K562 (cell line): ENCODE measurements around the gene SRCAP. TPM values are rescaled to one million over a fixed set of nuclear protein-coding genes. Genes with fewer than 3 reads are reported as not detected.

Experiments used
- ATAC-seq: fragments of 200-7000 bp; cut with Tn5 transposase; 3 replicates; pipeline ENCODE4 v1.9.1; 2020; ENCODE audit warnings: moderate library complexity
- BruUV-seq: library from RNA; stranded (reverse); fragments of 400-500 nt; replicated peaks from 2 replicates; lab custom pipeline; 2021; lab: Mats Ljungman, UMichigan
- CTCF ChIA-PET: fragments of 300-600 bp; formaldehyde crosslinking; extraction: SDS; loops from one replicate; lab custom pipeline; 2021; ENCODE audit warnings: low intra/inter-chr PET ratio; lab: Yijun Ruan, JAX
- POLR2A ChIA-PET: fragments of 300-600, 350-650 bp; sonication (Branson Sonifier 250); formaldehyde crosslinking; extraction: SDS; loops from one replicate; lab custom pipeline; 2021; ENCODE audit warnings: antibody characterized with exemption, inconsistent platforms; lab: Yijun Ruan, JAX
- DNase-seq, 4 experiments: peaks; one replicate each; pipeline versions ENCODE4 v3.0.0 to v3.0.0-alpha.2; 2011 to 2018; ENCODE audit warnings: low spot score in 3 of 4, mixed read lengths in 3 of 4; ENCODE audit errors: extremely low read depth in 1 of 4
- FAIRE-seq: peaks from 2 replicates; lab custom pipeline; 2011; peaks lifted over from hg19 to GRCh38; lab: Jason Lieb, UNC
- H2AFZ ChIP-seq: 2 replicates; pipeline ENCODE4 v1.6.0; 2011; ENCODE audit warnings: low read depth, low read length, control low read depth, inconsistent platforms
- H3K27ac ChIP-seq: fragments of 200-600 bp; 3 replicates; pipeline ENCODE4 v1.8.0; 2011; ENCODE audit warnings: low read depth, mild to moderate bottlenecking, control low read depth, inconsistent platforms, low read length, moderate library complexity, mixed read lengths; ENCODE audit errors: extremely low read depth
- H3K27me3 ChIP-seq, 2 experiments: fragments of 300-600 bp in 1 of 2; 2 replicates in 1 of 2; 3 replicates in 1 of 2; pipeline versions ENCODE4 v1.6.0 to v1.8.0; 2011; ENCODE audit warnings: inconsistent platforms in 2 of 2, low read length in 2 of 2, mild to moderate bottlenecking in 1 of 2, mixed read lengths in 1 of 2, moderate library complexity in 1 of 2; ENCODE audit not compliant: control insufficient read depth in 2 of 2, insufficient read depth in 2 of 2
- H3K36me3 ChIP-seq: fragments of 300-600 bp; 3 replicates; pipeline ENCODE4 v1.8.0; 2011; ENCODE audit warnings: mild to moderate bottlenecking, low read length, inconsistent platforms; ENCODE audit not compliant: control insufficient read depth, insufficient read depth
- H3K4me1 ChIP-seq, 2 experiments: fragments of 200-600 bp in 1 of 2; replicated peaks in 1 of 2; 2 replicates in 1 of 2; 3 replicates in 1 of 2; pipeline versions ENCODE4 v1.5.1 to v1.8.0; 2011; ENCODE audit warnings: inconsistent platforms in 2 of 2, low read length in 2 of 2, mild to moderate bottlenecking in 1 of 2, mixed read lengths in 1 of 2, moderate library complexity in 1 of 2; ENCODE audit not compliant: control insufficient read depth in 2 of 2, insufficient read depth in 2 of 2
- H3K4me2 ChIP-seq: 2 replicates; pipeline ENCODE4 v1.6.1; 2011; ENCODE audit warnings: low read length, control low read depth, inconsistent platforms, mixed read lengths; ENCODE audit not compliant: insufficient read depth
- H3K4me3 ChIP-seq: fragments of 200-600 bp; sonication (generic), shearing (Covaris generic); 2 replicates; pipeline ENCODE4 v1.5.1; 2016; ENCODE audit warnings: control low read depth, inconsistent platforms
- H3K79me2 ChIP-seq: fragments of 200-600 bp; 3 replicates; pipeline ENCODE4 v1.8.0; 2011; ENCODE audit warnings: low read length, inconsistent platforms; ENCODE audit not compliant: control insufficient read depth, insufficient read depth
- H3K9ac ChIP-seq, 2 experiments: 2 replicates each; pipeline versions ENCODE4 v1.6.0 to v1.6.1; 2011; ENCODE audit warnings: low read depth in 2 of 2, low read length in 2 of 2, control low read depth in 1 of 2, inconsistent platforms in 1 of 2, mild to moderate bottlenecking in 1 of 2, mixed read lengths in 1 of 2; ENCODE audit not compliant: insufficient read depth in 1 of 2
- H3K9me1 ChIP-seq: one replicate; pipeline ENCODE4 v1.6.0; 2011; ENCODE audit warnings: inconsistent platforms, mild to moderate bottlenecking, low read length, moderate library complexity; ENCODE audit not compliant: control insufficient read depth, insufficient read depth
- H3K9me3 ChIP-seq: replicated peaks from 2 replicates; pipeline ENCODE4 v1.5.1; 2011; ENCODE audit warnings: low read depth, low read length, inconsistent platforms; ENCODE audit not compliant: control insufficient read depth, insufficient read depth
- H4K20me1 ChIP-seq: replicated peaks from 2 replicates; pipeline ENCODE4 v1.6.1; 2011; ENCODE audit warnings: low read length, inconsistent platforms, mixed read lengths; ENCODE audit not compliant: control insufficient read depth, insufficient read depth
- CHCHD3 ChIP-seq: fragments of 250-450 bp; sonication (Bioruptor Pico); IDR thresholded peaks from 2 replicates; pipeline ENCODE4 v2.1.2; 2022; ENCODE audit warnings: mild to moderate bottlenecking
- DDX20 ChIP-seq: fragments of 450-650 bp; IDR thresholded peaks from 2 replicates; pipeline ENCODE4 v1.6.1; 2016; ENCODE audit warnings: missing genetic modification characterization, low read depth, mild to moderate bottlenecking, missing compliant biosample characterization, moderate library complexity
- FIP1L1 ChIP-seq: fragments of 200-400 bp; formaldehyde crosslinking; IDR thresholded peaks from 2 replicates; pipeline ENCODE4 v1.6.1; 2018; ENCODE audit warnings: mild to moderate bottlenecking, low read depth, low read length; ENCODE audit not compliant: poor library complexity, severe bottlenecking
- KAT2B ChIP-seq: IDR thresholded peaks from one replicate; pipeline ENCODE4 v1.6.1; 2012; ENCODE audit warnings: low read depth, mild to moderate bottlenecking, control low read depth, inconsistent platforms, low read length, moderate library complexity
- MAFG ChIP-seq: fragments of 450-650 bp; conservative IDR thresholded peaks from 2 replicates; pipeline ENCODE4 v1.6.1; 2016; ENCODE audit warnings: missing genetic modification characterization, missing compliant biosample characterization
- MXI1 ChIP-seq: IDR thresholded peaks from 2 replicates; pipeline ENCODE4 v1.6.1; 2011; ENCODE audit warnings: low read depth, mild to moderate bottlenecking, improper control_type of control experiment, low read length
- NONO ChIP-seq, 2 experiments: fragments of 200-400 bp in 1 of 2; fragments of 450-650 bp in 1 of 2; formaldehyde crosslinking in 1 of 2; IDR thresholded peaks; 2 replicates each; pipeline ENCODE4 v1.6.1; 2017; ENCODE audit warnings: low read depth in 2 of 2, mild to moderate bottlenecking in 2 of 2, moderate library complexity in 2 of 2, low read length in 1 of 2
- OTX1 ChIP-seq: fragments of 450-650 bp; formaldehyde crosslinking; IDR thresholded peaks from 2 replicates; pipeline ENCODE4 v1.4.0; 2022; ENCODE audit warnings: mild to moderate bottlenecking
- PML ChIP-seq: IDR thresholded peaks from 2 replicates; pipeline ENCODE4 v1.6.1; 2012; ENCODE audit warnings: low read length, inconsistent platforms
- POLR2AphosphoS2 ChIP-seq: IDR thresholded peaks from 2 replicates; pipeline ENCODE4 v1.6.1; 2012; ENCODE audit warnings: low read length, improper control_type of control experiment
- POLR2G ChIP-seq: fragments of 200-400 bp; formaldehyde crosslinking; IDR thresholded peaks from 2 replicates; pipeline ENCODE4 v1.6.1; 2017; ENCODE audit warnings: low read depth, mild to moderate bottlenecking, antibody characterized with exemption, low read length, moderate library complexity
- RBM22 ChIP-seq: fragments of 200-400 bp; formaldehyde crosslinking; IDR thresholded peaks from 2 replicates; pipeline ENCODE4 v1.6.1; 2018; ENCODE audit warnings: low read length, low read depth; ENCODE audit not compliant: poor library complexity, severe bottlenecking
- RFX1 ChIP-seq: fragments of 450-650 bp; IDR thresholded peaks from 2 replicates; pipeline ENCODE4 v1.6.1; 2016; ENCODE audit warnings: mild to moderate bottlenecking, moderate library complexity
- SMARCA5 ChIP-seq: fragments of 450-650 bp; IDR thresholded peaks from 2 replicates; pipeline ENCODE4 v1.6.1; 2016
- TCFL5 ChIP-seq: fragments of 250-450 bp; sonication (Bioruptor Pico); conservative IDR thresholded peaks from 2 replicates; pipeline ENCODE4 v1.6.1; 2021; ENCODE audit warnings: mild to moderate bottlenecking, moderate library complexity, matching md5 sums
- ZKSCAN3 ChIP-seq: fragments of 250-450 bp; sonication (Bioruptor Pico); IDR thresholded peaks from 2 replicates; pipeline ENCODE4 v1.4.0; 2020
- ZNF584 ChIP-seq: fragments of 200-800 bp; sonication (Bioruptor generic); IDR thresholded peaks from 2 replicates; pipeline ENCODE4 v1.6.1; 2016; ENCODE audit warnings: low read depth, mild to moderate bottlenecking, missing genetic modification characterization, missing compliant biosample characterization
- WGBS: fragments of 100-300 bp; shearing (Covaris generic); methylation state at CpG from one replicate; pipeline ENCODE4 v1.1.6; 2016; ENCODE audit warnings: low coverage, mixed read lengths; ENCODE audit not compliant: insufficient coverage; ENCODE audit errors: missing lambda C conversion rate; 5-methylcytosine and 5-hydroxymethylcytosine counted together
- in situ Hi-C: fragments of 300-500 bp; cut with MboI; formaldehyde crosslinking; loops from 4 replicates; pipeline ENCODE4 v1.15.0; 2018; ENCODE audit warnings: inconsistent platforms, mixed read lengths
- intact Hi-C: fragments of 100-400 bp; cut with micrococcal nuclease; formaldehyde crosslinking; loops from 2 replicates; pipeline ENCODE4 v1.14.2; 2022
- polyA plus RNA-seq, 8 experiments: library from polyadenylated mRNA; depleted of rRNA in 4 of 8; stranded (reverse) in 5 of 8; unstranded in 3 of 8; fragments of >200 nt; fragmentation: Nextera tagmentation in 2 of 8; fragmentation: Illumina TruSeq in 1 of 8; extraction: Ambion mirVana in 2 of 8; extraction: Trizol in 1 of 8; gene quantifications; 2 replicates each; pipeline versions ENCODE4 v1.2.1 to v1.2.3, GENCODE V29; 2011 to 2014; ENCODE audit warnings: inconsistent platforms in 1 of 8, missing spikeins in 1 of 8
- total RNA-seq, 7 experiments: library from RNA; depleted of rRNA in 6 of 7; stranded (reverse); fragments of >200 nt in 6 of 7; fragmentation: Illumina TruSeq in 2 of 7; extraction: Trizol in 2 of 7; gene quantifications; 2 replicates each; pipeline versions ENCODE4 v1.2.1 to v1.2.3, GENCODE V29; 2011 to 2021; ENCODE audit warnings: low replicate concordance in 1 of 7
- TF ChIP-seq, protein P1 (sequence below): fragments of 200-800 bp; sonication (Bioruptor generic); IDR thresholded peaks from 2 replicates; pipeline ENCODE4 v1.6.1; 2017; ENCODE audit warnings: missing genetic modification characterization, missing compliant biosample characterization
- TF ChIP-seq, protein P2 (sequence below): fragments of 250-450 bp; sonication (Bioruptor Pico); IDR thresholded peaks from 2 replicates; pipeline ENCODE4 v1.5.0; 2022; ENCODE audit warnings: mild to moderate bottlenecking

SRCAP gene
- total and polyA plus RNA-seq, 9 of the 15 experiments (the other 6 are each of a cell fraction or from before 2014, with no cell fraction given) = 0.21 to 62.6 (median 5.8) TPM

DNA sequence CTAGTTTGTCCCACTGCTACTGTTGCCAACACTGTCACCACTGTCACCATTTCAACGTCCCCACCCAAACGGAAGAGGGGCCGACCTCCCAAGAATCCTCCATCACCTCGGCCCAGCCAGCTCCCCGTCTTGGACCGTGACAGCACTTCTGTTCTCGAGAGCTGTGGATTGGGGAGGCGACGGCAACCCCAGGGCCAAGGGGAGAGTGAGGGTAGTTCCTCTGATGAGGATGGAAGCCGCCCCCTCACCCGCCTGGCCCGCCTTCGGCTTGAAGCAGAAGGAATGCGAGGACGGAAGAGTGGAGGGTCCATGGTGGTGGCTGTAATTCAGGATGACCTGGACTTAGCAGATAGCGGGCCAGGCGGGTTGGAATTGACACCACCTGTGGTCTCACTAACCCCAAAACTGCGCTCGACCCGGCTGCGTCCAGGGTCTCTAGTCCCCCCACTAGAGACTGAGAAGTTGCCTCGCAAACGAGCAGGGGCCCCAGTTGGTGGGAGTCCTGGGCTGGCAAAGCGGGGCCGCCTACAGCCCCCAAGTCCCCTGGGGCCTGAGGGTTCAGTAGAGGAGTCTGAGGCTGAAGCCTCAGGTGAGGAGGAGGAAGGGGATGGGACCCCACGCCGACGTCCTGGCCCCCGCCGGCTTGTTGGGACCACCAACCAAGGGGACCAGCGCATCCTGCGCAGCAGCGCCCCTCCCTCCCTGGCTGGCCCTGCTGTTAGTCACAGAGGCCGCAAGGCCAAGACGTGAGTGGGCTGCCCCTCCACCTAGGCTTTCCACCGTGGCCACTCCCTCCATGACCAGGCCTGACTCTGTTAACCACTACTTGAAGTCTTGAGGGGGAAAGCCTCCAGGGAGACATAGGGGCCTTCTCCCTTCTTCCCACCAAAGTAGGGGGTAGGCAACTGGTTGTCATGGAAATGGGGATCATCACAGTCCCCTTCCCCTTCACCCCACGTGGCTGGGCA, 40.3 kb downstream of the SRCAP start:
- H3K4me3 ChIP-seq = no peak overlapping the region
- ChIA-PET POLR2A (interaction anchor here (1.0 to 2.9 kb wide), 4 partner anchors 8 to 17 kb away, joined by 3 to 19 read pairs (median 6); partner anchors contain the start of gene PHKG2), CTCF (no interaction called here)
- DNase-seq (no peak), FAIRE-seq (no peak), ATAC-seq (peak; percentile 65)
- H3K9ac ChIP-seq = peak overlapping the region in 1 of 2 experiments; percentile 66; a peak in 1 of 4 replicates
- no peaks in the 10 kb centered on the region; the same call in 2 of the 3 replicates for H3K79me2 ChIP-seq
- H3K4me2 ChIP-seq = no peak overlapping the region
- intact Hi-C loops = no loop called here
- 83% methylated on average over 26 of the region's 37 CpGs for WGBS
- TSS peak; percentile 13 for BruUV-seq
- H3K27me3 ChIP-seq = no peaks in the 10 kb centered on the region
- in situ Hi-C loops = no loop called here
- H3K9me1 ChIP-seq = peaks cover 5% of the 10 kb centered on the region
- no peak overlapping the region for H3K27ac ChIP-seq
- no peaks in the 10 kb centered on the region for H4K20me1 ChIP-seq
- no peaks in the 10 kb centered on the region for H3K9me3 ChIP-seq
- H3K4me1 ChIP-seq = peaks cover 10 to 23% of the 10 kb centered on the region in 2 experiments; a peak in 4 of 5 replicates
- peaks cover 95% of the 10 kb centered on the region for H3K36me3 ChIP-seq
- no peak overlapping the region for H2AFZ ChIP-seq
- TF ChIP-seq KAT2B (no peak), POLR2G (peak; percentile 56; the same call in 1 of the 2 replicates), OTX1 (CRISPR knock-in tag) (no peak), ZKSCAN3 (no peak), SMARCA5 (no peak), POLR2AphosphoS2 (peak; percentile 75), TCFL5 (CRISPR knock-in tag) (no peak), RBM22 (peak; percentile 70), MXI1 (no peak), FIP1L1 (no peak), ZNF584 (CRISPR knock-in tag) (no peak), CHCHD3 (CRISPR knock-in tag) (no peak), MAFG (no peak), DDX20 (tag) (no peak), RFX1 (peak; percentile 32; the same call in 1 of the 2 replicates), NONO (IDR thresholded peaks at IDR 0.05; ENCODE audit: low read depth in 2 of 2, low read length in 1 of 2) (no peak), PML (0 out of 2 replicates have a peak, but pooled peaks have one; percentile 2)
- TF ChIP-seq, protein P1, sequence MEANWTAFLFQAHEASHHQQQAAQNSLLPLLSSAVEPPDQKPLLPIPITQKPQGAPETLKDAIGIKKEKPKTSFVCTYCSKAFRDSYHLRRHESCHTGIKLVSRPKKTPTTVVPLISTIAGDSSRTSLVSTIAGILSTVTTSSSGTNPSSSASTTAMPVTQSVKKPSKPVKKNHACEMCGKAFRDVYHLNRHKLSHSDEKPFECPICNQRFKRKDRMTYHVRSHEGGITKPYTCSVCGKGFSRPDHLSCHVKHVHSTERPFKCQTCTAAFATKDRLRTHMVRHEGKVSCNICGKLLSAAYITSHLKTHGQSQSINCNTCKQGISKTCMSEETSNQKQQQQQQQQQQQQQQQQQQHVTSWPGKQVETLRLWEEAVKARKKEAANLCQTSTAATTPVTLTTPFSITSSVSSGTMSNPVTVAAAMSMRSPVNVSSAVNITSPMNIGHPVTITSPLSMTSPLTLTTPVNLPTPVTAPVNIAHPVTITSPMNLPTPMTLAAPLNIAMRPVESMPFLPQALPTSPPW (CRISPR knock-in tag) = no peak
- TF ChIP-seq, protein P2, sequence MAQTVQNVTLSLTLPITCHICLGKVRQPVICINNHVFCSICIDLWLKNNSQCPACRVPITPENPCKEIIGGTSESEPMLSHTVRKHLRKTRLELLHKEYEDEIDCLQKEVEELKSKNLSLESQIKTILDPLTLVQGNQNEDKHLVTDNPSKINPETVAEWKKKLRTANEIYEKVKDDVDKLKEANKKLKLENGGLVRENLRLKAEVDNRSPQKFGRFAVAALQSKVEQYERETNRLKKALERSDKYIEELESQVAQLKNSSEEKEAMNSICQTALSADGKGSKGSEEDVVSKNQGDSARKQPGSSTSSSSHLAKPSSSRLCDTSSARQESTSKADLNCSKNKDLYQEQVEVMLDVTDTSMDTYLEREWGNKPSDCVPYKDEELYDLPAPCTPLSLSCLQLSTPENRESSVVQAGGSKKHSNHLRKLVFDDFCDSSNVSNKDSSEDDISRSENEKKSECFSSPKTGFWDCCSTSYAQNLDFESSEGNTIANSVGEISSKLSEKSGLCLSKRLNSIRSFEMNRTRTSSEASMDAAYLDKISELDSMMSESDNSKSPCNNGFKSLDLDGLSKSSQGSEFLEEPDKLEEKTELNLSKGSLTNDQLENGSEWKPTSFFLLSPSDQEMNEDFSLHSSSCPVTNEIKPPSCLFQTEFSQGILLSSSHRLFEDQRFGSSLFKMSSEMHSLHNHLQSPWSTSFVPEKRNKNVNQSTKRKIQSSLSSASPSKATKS = no peak
